Measurements from ENCODE around the gene OSBPL6. TPM values are rescaled to one million over a fixed set of nuclear protein-coding genes. Genes with fewer than 3 reads are reported as not detected.

OSBPL6 gene
- total RNA-seq, 1 experiment from 2014 or later, result 11.6 TPM

GRCh38 chr2:178243961-178244360 lies 49.6 kb downstream of the OSBPL6 start:
- ChIA-PET POLR2A (no interaction called here), RAD21 (ENCODE audit: low non-redundant PET in 1 of 2, low total read pairs in 2 of 2, uncharacterized antibody in 2 of 2, unreplicated experiment in 2 of 2) (no interaction called here), CTCF (no interaction called here)
- H2AFZ ChIP-seq (ENCODE audit: low read depth, low read length, poor library complexity, severe bottlenecking), result no peak overlapping the region
- H4K20me1 ChIP-seq (ENCODE audit: insufficient read depth), result no peaks in the 10 kb centered on the region
- DNase-seq (ENCODE audit: low read depth, low spot score), result no peak
- no peak for ATAC-seq
- no peak overlapping the region for H3K4me2 ChIP-seq (ENCODE audit: low read length)
- no peaks in the 10 kb centered on the region for H3K36me3 ChIP-seq (ENCODE audit: control insufficient read depth in 1 of 2, insufficient read depth in 2 of 2, low read length in 2 of 2)
- BruUV-seq (replicated peaks), result no TSS peak
- intact Hi-C loops (cut with micrococcal nuclease), result no loop called here
- H3K9me2 ChIP-seq (ENCODE audit: insufficient read depth), result no peaks in the 10 kb centered on the region
- TF ChIP-seq EZH2phosphoT487 (IDR thresholded peaks at IDR 0.05; ENCODE audit: borderline replicate concordance) (no peak), CBX3 (IDR thresholded peaks at IDR 0.05; ENCODE audit: low read depth) (no peak), ZNF274 (IDR thresholded peaks at IDR 0.05; ENCODE audit: low read depth, low read length) (no peak), SIN3A (IDR thresholded peaks at IDR 0.05; ENCODE audit: low read depth) (no peak), SRF (IDR thresholded peaks at IDR 0.05; ENCODE audit: low read depth) (no peak), POLR2A (IDR thresholded peaks at IDR 0.05; ENCODE audit: borderline replicate concordance, extremely low read depth, insufficient read depth, insufficient read length) (no peak), TCF7L2 (IDR thresholded peaks at IDR 0.05; ENCODE audit: borderline replicate concordance, extremely low read depth, insufficient read depth, insufficient read length) (no peak), CEBPB (IDR thresholded peaks at IDR 0.05; ENCODE audit: low read depth) (no peak), FOSL1 (IDR thresholded peaks at IDR 0.05; ENCODE audit: low read depth) (no peak), EZH2 (IDR thresholded peaks at IDR 0.05) (no peak)
- TF ChIP-seq, protein P1, sequence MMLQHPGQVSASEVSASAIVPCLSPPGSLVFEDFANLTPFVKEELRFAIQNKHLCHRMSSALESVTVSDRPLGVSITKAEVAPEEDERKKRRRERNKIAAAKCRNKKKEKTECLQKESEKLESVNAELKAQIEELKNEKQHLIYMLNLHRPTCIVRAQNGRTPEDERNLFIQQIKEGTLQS (IDR thresholded peaks at IDR 0.05), result no peak
- TF ChIP-seq, protein P2, sequence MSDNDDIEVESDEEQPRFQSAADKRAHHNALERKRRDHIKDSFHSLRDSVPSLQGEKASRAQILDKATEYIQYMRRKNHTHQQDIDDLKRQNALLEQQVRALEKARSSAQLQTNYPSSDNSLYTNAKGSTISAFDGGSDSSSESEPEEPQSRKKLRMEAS (IDR thresholded peaks at IDR 0.05), result no peak
- peaks cover 5 to 10% of the 10 kb centered on the region in 2 experiments; a peak in 3 of 4 replicates for H3K4me1 ChIP-seq (ENCODE audit: control insufficient read depth in 1 of 2, insufficient read depth in 2 of 2, low read length in 2 of 2)
- no peak overlapping the region for H3K4me3 ChIP-seq (replicated peaks in 1 of 2; ENCODE audit: low read depth in 1 of 2, low read length in 2 of 2)
- no peak overlapping the region for H3K9ac ChIP-seq (ENCODE audit: low read length)
- H3K9me3 ChIP-seq (ENCODE audit: control insufficient read depth in 1 of 2, insufficient read depth in 1 of 2, low read depth in 1 of 2, low read length in 2 of 2), result no peaks in the 10 kb centered on the region
- no peaks in the 10 kb centered on the region for H3K27me3 ChIP-seq (ENCODE audit: insufficient read depth, low read length)
- H3K27ac ChIP-seq (ENCODE audit: low read depth, low read length), result no peak overlapping the region
- H3K79me2 ChIP-seq (ENCODE audit: insufficient read depth, low read length), result no peaks in the 10 kb centered on the region

DNA sequence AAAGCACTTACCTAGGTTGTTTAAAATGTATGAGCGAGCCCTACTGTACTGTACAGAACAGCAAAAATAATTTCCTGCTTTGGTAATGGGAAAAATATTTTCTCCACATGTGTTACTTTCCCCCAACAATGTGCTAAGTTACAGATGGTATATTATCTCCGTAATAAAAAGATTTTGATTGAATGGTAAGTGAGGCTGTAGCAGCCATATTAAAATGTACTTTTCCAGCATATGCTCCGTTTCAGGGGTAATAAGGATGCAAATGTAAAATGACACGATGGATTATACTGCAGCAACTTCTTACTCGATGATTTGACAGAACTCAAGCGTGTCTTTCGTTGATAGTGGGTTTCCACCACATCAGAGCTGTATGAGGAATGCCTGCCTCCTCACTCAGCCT lies 50.5 kb downstream of the OSBPL6 start:
- CTCF ChIA-PET, result no interaction called here
- Histone ChIP-seq H3K27ac (ENCODE audit: low read depth, low read length) (no peak overlapping the region), H3K9me3 (ENCODE audit: control insufficient read depth in 1 of 2, insufficient read depth in 1 of 2, low read depth in 1 of 2, low read length in 2 of 2) (no peaks in the 10 kb centered on the region), H3K36me3 (ENCODE audit: control insufficient read depth in 1 of 2, insufficient read depth in 2 of 2, low read length in 2 of 2) (no peaks in the 10 kb centered on the region), H4K20me1 (ENCODE audit: insufficient read depth) (no peaks in the 10 kb centered on the region), H2AFZ (ENCODE audit: low read depth, low read length, poor library complexity, severe bottlenecking) (no peak overlapping the region), H3K9me2 (ENCODE audit: insufficient read depth) (no peaks in the 10 kb centered on the region), H3K79me2 (ENCODE audit: insufficient read depth, low read length) (no peaks in the 10 kb centered on the region), H3K9ac (ENCODE audit: low read length) (no peak overlapping the region), H3K27me3 (ENCODE audit: insufficient read depth, low read length) (no peaks in the 10 kb centered on the region), H3K4me3 (replicated peaks in 1 of 2; ENCODE audit: low read depth in 1 of 2, low read length in 2 of 2) (no peak overlapping the region), H3K4me1 (ENCODE audit: control insufficient read depth in 1 of 2, insufficient read depth in 2 of 2, low read length in 2 of 2) (peaks cover 5 to 10% of the 10 kb centered on the region in 2 experiments; a peak in 3 of 4 replicates), H3K4me2 (ENCODE audit: low read length) (no peak overlapping the region)
- intact Hi-C loops (cut with micrococcal nuclease), result no loop called here
- RAD21 ChIA-PET (ENCODE audit: low non-redundant PET in 1 of 2, low total read pairs in 2 of 2, uncharacterized antibody in 2 of 2, unreplicated experiment in 2 of 2), result no interaction called here
- POLR2A ChIA-PET, result no interaction called here
- no peak for DNase-seq (ENCODE audit: low read depth, low spot score)
- no TSS peak for BruUV-seq (replicated peaks)
- TF ChIP-seq JUND (IDR thresholded peaks at IDR 0.05), result no peak
- no peak for TF ChIP-seq CEBPB (IDR thresholded peaks at IDR 0.05; ENCODE audit: low read depth)
- TF ChIP-seq CBX3 (IDR thresholded peaks at IDR 0.05; ENCODE audit: low read depth), result no peak
- no peak for TF ChIP-seq EZH2phosphoT487 (IDR thresholded peaks at IDR 0.05; ENCODE audit: borderline replicate concordance)
- no peak for ATAC-seq

All from HCT116 (cell line).